Glutamatergic neuron (in vitro differentiated cells): Measurements from ENCODE around the gene APOA4. TPM values are rescaled to one million over a fixed set of nuclear protein-coding genes. Genes with fewer than 3 reads are reported as not detected.

Experiments
- DNase-seq: peaks from one replicate; pipeline ENCODE4 v3.0.0; 2022
- H3K27ac Mint-ChIP-seq: one replicate; pipeline ENCODE4 v1.8.0; 2020; ENCODE audit warnings: mild to moderate bottlenecking, mixed read lengths, inconsistent platforms; ENCODE audit not compliant: unreplicated experiment
- H3K27me3 Mint-ChIP-seq: one replicate; pipeline ENCODE4 v1.8.0; 2020; ENCODE audit warnings: mild to moderate bottlenecking, moderate library complexity, mixed read lengths, inconsistent platforms; ENCODE audit not compliant: unreplicated experiment
- H3K36me3 Mint-ChIP-seq: one replicate; pipeline ENCODE4 v1.8.0; 2020; ENCODE audit warnings: mild to moderate bottlenecking, mixed read lengths, inconsistent platforms; ENCODE audit not compliant: unreplicated experiment
- H3K4me1 Mint-ChIP-seq: one replicate; pipeline ENCODE4 v1.8.0; 2020; ENCODE audit warnings: mild to moderate bottlenecking, low read depth, mixed read lengths, inconsistent platforms; ENCODE audit not compliant: unreplicated experiment
- H3K4me3 Mint-ChIP-seq: one replicate; pipeline ENCODE4 v1.8.0; 2020; ENCODE audit warnings: mild to moderate bottlenecking, mixed read lengths, inconsistent platforms; ENCODE audit not compliant: unreplicated experiment
- H3K9me3 Mint-ChIP-seq: one replicate; pipeline ENCODE4 v1.8.0; 2020; ENCODE audit warnings: mild to moderate bottlenecking, moderate library complexity, mixed read lengths, inconsistent platforms; ENCODE audit not compliant: unreplicated experiment
- CTCF ChIP-seq: fragments of 200-600 bp; sonication (generic); IDR thresholded peaks from one replicate; pipeline ENCODE4 v1.5.0; 2021; ENCODE audit not compliant: partially characterized antibody, unreplicated experiment
- total RNA-seq: library from RNA; stranded (reverse); fragmentation: NEBNext Ultra II Directional; extraction: Animal tissue kit (Norgen Biotek cat#: 25700); gene quantifications from one replicate; pipeline ENCODE4 v1.2.1, GENCODE V29; 2021; ENCODE audit not compliant: unreplicated experiment

The APOA4 gene
- total RNA-seq, 1 donor from 2014 or later: not detected

- H3K9me3 Mint-ChIP-seq: no peaks in the 10 kb centered on the region
- DNase-seq: no peak
- H3K27ac Mint-ChIP-seq: no peak overlapping the region
- no peak for TF ChIP-seq CTCF
- H3K4me3 Mint-ChIP-seq: no peak overlapping the region
- H3K27me3 Mint-ChIP-seq: no peaks in the 10 kb centered on the region
- H3K36me3 Mint-ChIP-seq: no peaks in the 10 kb centered on the region
- H3K4me1 Mint-ChIP-seq: peaks cover 3% of the 10 kb centered on the region
These were observed 34.8 kb upstream of the APOA4 start for GRCh38 chr11:116857936-116858335.

- Mint-ChIP-seq H3K27ac (no peak overlapping the region), H3K9me3 (no peaks in the 10 kb centered on the region), H3K4me3 (no peak overlapping the region), H3K4me1 (peaks cover 3% of the 10 kb centered on the region), H3K36me3 (no peaks in the 10 kb centered on the region), H3K27me3 (peaks cover 1% of the 10 kb centered on the region)
- DNase-seq: no peak
- no peak for TF ChIP-seq CTCF
These were observed 34.2 kb upstream of the APOA4 start for GRCh38 chr11:116857316-116857715.

- Mint-ChIP-seq H3K4me1 (no peaks in the 10 kb centered on the region), H3K36me3 (no peaks in the 10 kb centered on the region), H3K9me3 (no peaks in the 10 kb centered on the region), H3K27me3 (peaks cover 1% of the 10 kb centered on the region), H3K27ac (no peak overlapping the region), H3K4me3 (no peak overlapping the region)
- DNase-seq: no peak
- no peak for TF ChIP-seq CTCF
These were observed 33.3 kb upstream of the APOA4 start for GRCh38 chr11:116856423-116856822.

- no peak for DNase-seq
- TF ChIP-seq CTCF: no peak
- H3K27ac Mint-ChIP-seq: no peak overlapping the region
- no peaks in the 10 kb centered on the region for H3K36me3 Mint-ChIP-seq
- no peaks in the 10 kb centered on the region for H3K9me3 Mint-ChIP-seq
- peaks cover 1% of the 10 kb centered on the region for H3K27me3 Mint-ChIP-seq
- H3K4me3 Mint-ChIP-seq: no peak overlapping the region
- H3K4me1 Mint-ChIP-seq: no peaks in the 10 kb centered on the region
These were observed 32.3 kb upstream of the APOA4 start for GRCh38 chr11:116855413-116855812.

GRCh38 chr11:116853461-116854073 is 30.5 kb upstream of the APOA4 start:
- no peak overlapping the region for H3K27ac Mint-ChIP-seq
- no peak for DNase-seq
- H3K36me3 Mint-ChIP-seq: no peaks in the 10 kb centered on the region
- no peak overlapping the region for H3K4me3 Mint-ChIP-seq
- TF ChIP-seq CTCF: no peak
- H3K4me1 Mint-ChIP-seq: no peaks in the 10 kb centered on the region
- peaks cover 1% of the 10 kb centered on the region for H3K27me3 Mint-ChIP-seq
- H3K9me3 Mint-ChIP-seq: no peaks in the 10 kb centered on the region
